ENCODE results near the gene LRRC15.

The LRRC15 gene

DNA sequence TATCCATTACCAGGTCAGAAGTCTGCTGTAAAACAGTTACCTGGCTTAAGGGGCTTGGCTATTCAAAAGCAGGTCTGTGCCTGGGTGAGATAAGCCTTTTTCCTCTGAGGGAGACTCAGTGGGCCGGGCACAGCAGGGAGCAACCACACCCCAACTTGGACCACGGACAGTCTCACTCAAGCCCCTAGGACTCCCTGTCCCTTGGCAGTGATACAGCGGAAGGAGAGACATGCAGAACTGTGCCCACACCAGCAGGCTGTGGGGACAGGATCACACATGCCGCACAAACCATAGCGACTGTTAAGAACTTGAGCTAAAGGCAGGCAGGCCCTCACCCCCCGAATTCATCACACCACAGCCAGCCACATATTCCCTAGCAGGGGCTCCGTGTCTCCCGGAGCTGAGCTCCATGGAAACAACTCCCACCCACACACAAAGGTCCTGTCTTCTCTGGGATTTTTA, 32.4 kb upstream of the LRRC15 start:
- H3K27ac ChIP-seq: peak overlapping the region; percentile 14; the same call in 1 of the 2 replicates
- H3K9me3 ChIP-seq (ENCODE audit: severe bottlenecking): no peaks in the 10 kb centered on the region
- no peak overlapping the region for H3K4me3 ChIP-seq (ENCODE audit: low read depth, low read length)
- H3K36me3 ChIP-seq: no peaks in the 10 kb centered on the region
- no peak for DNase-seq
- TF ChIP-seq CTCF (IDR thresholded peaks at IDR 0.05; ENCODE audit: low read depth, low read length): no peak
- H3K27me3 ChIP-seq (ENCODE audit: insufficient read depth, low read depth, severe bottlenecking): no peaks in the 10 kb centered on the region

- no peak for DNase-seq
- Histone ChIP-seq H3K27ac (peak overlapping the region; percentile 48; the same call in 1 of the 2 replicates), H3K9me3 (ENCODE audit: severe bottlenecking) (no peaks in the 10 kb centered on the region), H3K27me3 (ENCODE audit: insufficient read depth, low read depth, severe bottlenecking) (no peaks in the 10 kb centered on the region), H3K36me3 (no peaks in the 10 kb centered on the region), H3K4me3 (ENCODE audit: low read depth, low read length) (no peak overlapping the region)
- TF ChIP-seq CTCF (IDR thresholded peaks at IDR 0.05; ENCODE audit: low read depth, low read length): no peak
These were observed 31.8 kb upstream of the LRRC15 start for GRCh38 chr3:194401346-194401745.

- no peak for DNase-seq
- no peaks in the 10 kb centered on the region for H3K36me3 ChIP-seq
- H3K9me3 ChIP-seq (ENCODE audit: severe bottlenecking): no peaks in the 10 kb centered on the region
- H3K4me3 ChIP-seq (ENCODE audit: low read depth, low read length): no peak overlapping the region
- H3K27ac ChIP-seq: no peak overlapping the region
- TF ChIP-seq CTCF (IDR thresholded peaks at IDR 0.05; ENCODE audit: low read depth, low read length): no peak
- H3K27me3 ChIP-seq (ENCODE audit: insufficient read depth, low read depth, severe bottlenecking): no peaks in the 10 kb centered on the region
These were observed 30.4 kb upstream of the LRRC15 start for GRCh38 chr3:194399874-194400411.

GRCh38 chr3:194399166-194399565, 29.6 kb upstream of the LRRC15 start, which contains the start of gene GP5:
Gene GP5, minus strand, starts transcription at chr3:194399266. Its CDS starts 984 bp downstream, at chr3:194398282.
- no peak for TF ChIP-seq CTCF (IDR thresholded peaks at IDR 0.05; ENCODE audit: low read depth, low read length)
- no peak within 1 kb of the TSS for H3K27ac ChIP-seq

GRCh38 chr3:194397757-194398312, 28.3 kb upstream of the LRRC15 start:
- no peak for DNase-seq
- Histone ChIP-seq H3K4me3 (ENCODE audit: low read depth, low read length) (no peak overlapping the region), H3K27me3 (ENCODE audit: insufficient read depth, low read depth, severe bottlenecking) (no peaks in the 10 kb centered on the region), H3K27ac (no peak overlapping the region), H3K9me3 (ENCODE audit: severe bottlenecking) (no peaks in the 10 kb centered on the region), H3K36me3 (no peaks in the 10 kb centered on the region)
- no peak for TF ChIP-seq CTCF (IDR thresholded peaks at IDR 0.05; ENCODE audit: low read depth, low read length)

More at GRCh38 chr3:194399166-194399565, 29.6 kb upstream of the LRRC15 start, which contains the start of gene GP5:
- no peaks in the 10 kb centered on the region for H3K9me3 ChIP-seq (ENCODE audit: severe bottlenecking)
- no peak for DNase-seq
- H3K4me3 ChIP-seq (ENCODE audit: low read depth, low read length): no peak within 1 kb of the TSS
- H3K36me3 ChIP-seq: no peaks in the 10 kb centered on the region
- H3K27me3 ChIP-seq (ENCODE audit: insufficient read depth, low read depth, severe bottlenecking): no peaks in the 10 kb centered on the region

Measured in WERI-Rb-1 (cell line).